Esophagus muscularis mucosa (tissue), 4 donors: ENCODE data around the gene KIAA1958. TPM values are rescaled to one million over a fixed set of nuclear protein-coding genes. Genes with fewer than 3 reads are reported as not detected.

Experiments used
- DNase-seq: peaks from one replicate; pipeline ENCODE4 v3.0.0-alpha.2; 2017; ENCODE audit errors: extremely low spot score
- H3K27ac ChIP-seq, 4 donors: fragments of 200-600 bp; sonication (generic); replicated peaks in 1 of 4; 1 replicate in 3 of 4; 2 replicates in 1 of 4; pipeline ENCODE4 v1.5.1; 2016 to 2019; ENCODE audit warnings: mild to moderate bottlenecking in 1 of 4
- H3K27me3 ChIP-seq, 4 donors: fragments of 200-600 bp; sonication (generic); one replicate each; pipeline versions ENCODE4 v1.5.1 to v1.6.0; 2016 to 2019
- H3K36me3 ChIP-seq, 4 donors: fragments of 200-600 bp; sonication (generic); one replicate each; pipeline ENCODE4 v1.5.1; 2016 to 2019
- H3K4me1 ChIP-seq, 4 donors: fragments of 200-600 bp; sonication (generic); one replicate each; pipeline ENCODE4 v1.5.1; 2016 to 2019
- H3K4me3 ChIP-seq, 4 donors: fragments of 200-600 bp; sonication (generic); 1 replicate in 2 of 4; 2 replicates in 2 of 4; pipeline ENCODE4 v1.5.1; 2016 to 2019; ENCODE audit warnings: mild to moderate bottlenecking in 4 of 4, moderate library complexity in 1 of 4
- H3K9me3 ChIP-seq, 4 donors: fragments of 200-600 bp; sonication (generic); 1 replicate in 3 of 4; 2 replicates in 1 of 4; pipeline ENCODE4 v1.5.1; 2016 to 2019
- CTCF ChIP-seq, 3 experiments: fragments of 200-600 bp in 2 of 3; fragments of 450-650 bp in 1 of 3; sonication (generic) in 2 of 3; IDR thresholded peaks; one replicate each; pipeline ENCODE4 v1.5.1; 2017 to 2019; ENCODE audit warnings: antibody characterized with exemption in 3 of 3, mild to moderate bottlenecking in 2 of 3, moderate library complexity in 1 of 3
- EP300 ChIP-seq: sonication (generic); formaldehyde crosslinking; IDR thresholded peaks from one replicate; pipeline ENCODE4 v1.6.1; 2017; ENCODE audit warnings: antibody characterized with exemption
- POLR2A ChIP-seq: fragments of 450-650 bp; IDR thresholded peaks from one replicate; pipeline ENCODE4 v1.6.1; 2017; ENCODE audit warnings: antibody characterized with exemption, moderate library complexity, mild to moderate bottlenecking, low read depth
- POLR2AphosphoS5 ChIP-seq, 2 donors: sonication (generic); formaldehyde crosslinking; IDR thresholded peaks; one replicate each; pipeline ENCODE4 v1.6.1; 2017; ENCODE audit warnings: antibody characterized with exemption in 2 of 2
- WGBS: methylation state at CpG from one replicate; pipeline ENCODE4 v1.1.5; 2018; 5-methylcytosine and 5-hydroxymethylcytosine counted together
- intact Hi-C: fragments of 100-400 bp; cut with DNase I; formaldehyde crosslinking; loops from one replicate; pipeline ENCODE4 v1.15.1; 2023
- total RNA-seq, 4 donors: library from RNA; depleted of rRNA; stranded (reverse); fragments of >200 nt; gene quantifications; one replicate each; pipeline versions ENCODE4 v1.1.0 to v1.2.1, GENCODE V29; 2016

KIAA1958 gene
- total RNA-seq, 4 donors from 2014 or later: 2.2 to 5.8 (median 3.2) TPM

- intact Hi-C loops: no loop called here
- Histone ChIP-seq H3K36me3 (no peaks in the 10 kb centered on the region), H3K27ac (no peak overlapping the region), H3K9me3 (no peaks in the 10 kb centered on the region), H3K4me3 (no peak overlapping the region), H3K27me3 (no peaks in the 10 kb centered on the region), H3K4me1 (peaks cover 0 to 11% (median 4%) of the 10 kb centered on the region in 4 donors)
- WGBS: 84% methylated on average over 3 of the region's 3 CpGs
- TF ChIP-seq CTCF (IDR thresholded peaks at IDR 0.05) (no peak), POLR2AphosphoS5 (IDR thresholded peaks at IDR 0.05) (no peak)
- DNase-seq: no peak
Observed at GRCh38 chr9:112631313-112632070, 144.9 kb downstream of the KIAA1958 start.

- intact Hi-C loops: no loop called here
- TF ChIP-seq EP300 (no peak), CTCF (IDR thresholded peaks at IDR 0.05) (no peak), POLR2AphosphoS5 (IDR thresholded peaks at IDR 0.05) (no peak), POLR2A (no peak)
- WGBS: 100% methylated on average over 4 of the region's 4 CpGs
Observed at GRCh38 chr9:112640311-112640710, 153.7 kb downstream of the KIAA1958 start.

DNA sequence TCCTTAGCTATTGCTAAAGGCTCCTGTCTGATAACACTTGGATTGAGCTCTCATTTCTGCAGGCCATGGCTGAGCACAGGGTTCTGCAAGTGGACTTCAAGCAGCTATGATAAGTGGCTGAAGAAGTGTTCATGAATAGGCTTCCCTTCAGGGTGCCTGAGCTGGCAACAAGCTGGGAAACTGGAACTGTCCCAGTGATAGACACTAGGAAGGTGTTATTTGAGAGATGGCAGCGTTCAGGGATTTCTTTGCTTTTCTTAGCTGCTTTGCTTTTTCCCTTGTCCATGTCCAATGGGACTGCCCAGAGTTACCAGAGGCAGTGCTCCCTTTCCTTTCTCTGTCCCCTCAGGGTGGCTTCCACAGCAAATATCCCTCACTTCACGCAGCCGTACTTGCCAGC, 155.5 kb downstream of the KIAA1958 start:
- Histone ChIP-seq H3K4me1 (no peaks in the 10 kb centered on the region), H3K27me3 (no peaks in the 10 kb centered on the region), H3K9me3 (peaks cover 0 to 14% (median 8%) of the 10 kb centered on the region in 4 donors), H3K36me3 (no peaks in the 10 kb centered on the region), H3K27ac (no peak overlapping the region), H3K4me3 (no peak overlapping the region)
- 92% methylated on average over 3 of the region's 3 CpGs for WGBS
- TF ChIP-seq EP300 (no peak), POLR2AphosphoS5 (IDR thresholded peaks at IDR 0.05) (no peak), POLR2A (no peak), CTCF (IDR thresholded peaks at IDR 0.05) (no peak)
- intact Hi-C loops: no loop called here
- no peak for DNase-seq

More at GRCh38 chr9:112640311-112640710, 153.7 kb downstream of the KIAA1958 start:
- H3K4me1 ChIP-seq: no peaks in the 10 kb centered on the region
- H3K36me3 ChIP-seq: no peaks in the 10 kb centered on the region
- no peaks in the 10 kb centered on the region for H3K27me3 ChIP-seq
- no peak for DNase-seq
- no peak overlapping the region for H3K27ac ChIP-seq
- H3K4me3 ChIP-seq: no peak overlapping the region
- H3K9me3 ChIP-seq: peaks cover 0 to 14% (median 8%) of the 10 kb centered on the region in 4 donors

- Histone ChIP-seq H3K27ac (no peak overlapping the region), H3K9me3 (peaks cover 0 to 13% (median 5%) of the 10 kb centered on the region in 4 donors), H3K4me1 (no peaks in the 10 kb centered on the region), H3K4me3 (no peak overlapping the region), H3K36me3 (no peaks in the 10 kb centered on the region), H3K27me3 (no peaks in the 10 kb centered on the region)
- intact Hi-C loops: no loop called here
- 97% methylated on average over 3 of the region's 3 CpGs for WGBS
- no peak for DNase-seq
- TF ChIP-seq CTCF (IDR thresholded peaks at IDR 0.05) (no peak), POLR2AphosphoS5 (IDR thresholded peaks at IDR 0.05) (no peak), POLR2A (no peak), EP300 (no peak)
Observed at GRCh38 chr9:112647596-112647995, 161.0 kb downstream of the KIAA1958 start.
